Renal cortex interstitium (tissue), 11 donors: ENCODE results near the gene STK32C. TPM values are rescaled to one million over a fixed set of nuclear protein-coding genes. Genes with fewer than 3 reads are reported as not detected.
"Not testable (repeated sequence)": the region's sequence is repeated elsewhere in the genome, so short reads cannot be mapped to it uniquely, and the experiment has no call there.

ENCODE experiments used
- DNase-seq, 11 donors: peaks; one replicate each; pipeline ENCODE4 v3.0.0-alpha.2; 2013; ENCODE audit warnings: low read depth in 9 of 11, low spot score in 4 of 11; ENCODE audit errors: extremely low read depth in 1 of 11
- polyA plus RNA-seq, 3 donors: library from polyadenylated mRNA; unstranded; fragments of 120-200 nt; gene quantifications; one replicate each; pipeline ENCODE4 v1.2.1, GENCODE V29; 2013; ENCODE audit not compliant: insufficient read length in 3 of 3

STK32C gene
- polyA plus RNA-seq, 3 donors, result 11.6 to 13.9 (median 12.9) TPM

GRCh38 chr10:132344386-132344785 lies 36.6 kb upstream of the STK32C start:
- no peak for DNase-seq

GRCh38 chr10:132342553-132342952 lies 34.8 kb upstream of the STK32C start:
- no peak for DNase-seq

GRCh38 chr10:132341781-132342180 lies 34.0 kb upstream of the STK32C start:
- DNase-seq, result no peak

- DNase-seq, result no peak
Observed at GRCh38 chr10:132341017-132341416, 33.3 kb upstream of the STK32C start.

- DNase-seq, result no peak
Observed at GRCh38 chr10:132339276-132339675, 31.5 kb upstream of the STK32C start.

GRCh38 chr10:132338876-132339275 lies 31.1 kb upstream of the STK32C start:
- no peak for DNase-seq

GRCh38 chr10:132337854-132338253 lies 30.1 kb upstream of the STK32C start:
- not testable (repeated sequence) for DNase-seq

GRCh38 chr10:132336919-132337407 lies 29.2 kb upstream of the STK32C start:
- no peak for DNase-seq

- no peak for DNase-seq
Observed at GRCh38 chr10:132336064-132336746, 28.5 kb upstream of the STK32C start.

GRCh38 chr10:132335189-132336063 lies 27.7 kb upstream of the STK32C start:
- no peak for DNase-seq

GRCh38 chr10:132334631-132335188 lies 27.0 kb upstream of the STK32C start:
- no peak for DNase-seq

GRCh38 chr10:132333386-132333785 lies 25.6 kb upstream of the STK32C start:
- no peak for DNase-seq

- DNase-seq, result no peak
Observed at GRCh38 chr10:132332433-132332754, 24.6 kb upstream of the STK32C start.

GRCh38 chr10:132331601-132332432 lies 24.1 kb upstream of the STK32C start, which contains the start of gene LRRC27:
Gene LRRC27, plus strand, starts transcription at chr10:132332193. Its CDS starts 1,332 bp downstream, at chr10:132333525.
- DNase-seq, result peak; percentile 92 to 99 (median 96)

- no peak for DNase-seq
Observed at GRCh38 chr10:132330486-132330833, 22.7 kb upstream of the STK32C start.

- peak in 1 of 11 donors; percentile 58 for DNase-seq
Observed at GRCh38 chr10:132329565-132330485, 22.1 kb upstream of the STK32C start.

GRCh38 chr10:132328738-132329137 lies 21.0 kb upstream of the STK32C start:
- no peak for DNase-seq

GRCh38 chr10:132328106-132328505 lies 20.4 kb upstream of the STK32C start:
- no peak for DNase-seq
